ENCODE results near the gene KRT31. TPM values are rescaled to one million over a fixed set of nuclear protein-coding genes. Genes with fewer than 3 reads are reported as not detected.

KRT31 gene
- total RNA-seq, result not detected
- not detected for polyA plus RNA-seq

DNA sequence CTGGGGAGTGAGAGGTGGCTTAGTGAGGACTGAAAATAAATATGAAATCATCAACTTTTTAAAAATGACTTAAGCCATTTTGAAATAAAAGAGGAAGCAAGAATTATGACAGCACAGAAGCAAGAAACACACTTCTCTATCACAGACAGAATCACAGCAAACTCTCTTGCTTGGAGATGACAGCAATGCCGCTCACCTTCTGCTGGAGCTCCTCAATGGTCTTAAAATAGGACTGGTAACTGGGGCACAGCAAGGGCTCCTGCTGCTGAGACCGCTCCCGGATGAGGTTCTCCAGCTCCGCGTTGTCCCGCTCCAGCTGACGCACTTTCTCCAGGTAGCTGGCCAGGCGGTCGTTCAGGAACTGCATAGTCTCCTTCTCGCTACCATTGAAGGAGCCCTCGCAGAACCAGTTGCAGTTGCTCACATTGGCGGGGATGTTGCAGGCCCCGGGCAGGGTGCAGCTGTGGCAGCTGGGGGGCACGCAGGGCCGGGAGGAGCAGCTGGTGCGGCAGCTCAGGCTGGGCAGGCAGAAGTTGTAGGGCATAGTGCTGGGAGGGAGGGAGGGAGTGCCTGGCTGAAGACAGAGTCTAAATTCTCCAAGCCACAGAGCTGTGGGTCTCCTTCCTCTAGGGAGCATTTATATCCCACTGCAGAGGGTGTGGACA lies at the start of gene KRT31:
Gene KRT31 (minus strand): TSS at position 613 of the 665 bp plus-strand sequence. CDS start 69 bp downstream, at position 544.
- POLR2A ChIA-PET, result no interaction called here

DNA sequence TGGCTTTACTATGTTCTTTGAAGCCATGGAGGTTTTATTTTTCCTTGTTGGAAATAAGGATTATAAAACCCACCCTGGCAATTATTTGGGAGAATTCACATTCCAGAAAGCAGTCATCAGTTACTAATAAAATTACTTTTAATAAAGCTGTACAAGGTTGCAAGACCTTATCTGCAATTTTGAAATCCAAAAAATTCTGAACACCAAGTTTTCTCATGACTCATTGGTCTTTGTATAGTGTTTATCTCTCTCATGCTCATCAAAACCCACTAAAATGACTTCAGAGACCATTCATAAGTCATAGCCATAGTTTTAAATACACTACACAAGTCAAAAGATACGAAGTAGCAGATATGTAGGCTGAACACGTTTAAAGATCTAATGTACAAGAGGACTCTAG lies 49.4 kb upstream of the KRT31 start:
- Mint-ChIP-seq H3K36me3 (no peaks in the 10 kb centered on the region), H3K4me3 (no peak overlapping the region), H3K9me3 (no peaks in the 10 kb centered on the region), H3K4me1 (no peaks in the 10 kb centered on the region), H3K27ac (no peak overlapping the region), H3K27me3 (peaks cover 14 to 56% of the 10 kb centered on the region in 2 donors)
- Histone ChIP-seq H3K27ac (ENCODE audit: low read depth, low read length) (no peak overlapping the region), H3K4me3 (ENCODE audit: low read length) (no peak overlapping the region), H3K36me3 (ENCODE audit: insufficient read depth, low read length) (no peaks in the 10 kb centered on the region), H3K27me3 (ENCODE audit: insufficient read depth, low read length, poor library complexity, severe bottlenecking) (no peaks in the 10 kb centered on the region), H3K4me1 (ENCODE audit: insufficient read depth, low read length) (no peaks in the 10 kb centered on the region), H3K9me3 (ENCODE audit: low read length) (no peaks in the 10 kb centered on the region)
- ChIA-PET CTCF (no interaction called here), POLR2A (no interaction called here)
- DNase-seq, result no peak

More for the DNA sequence above, at the start of gene KRT31:
- Histone ChIP-seq H3K9me3 (ENCODE audit: low read length) (no peaks in the 10 kb centered on the region), H3K4me3 (ENCODE audit: low read length) (no peak within 1 kb of the TSS), H3K4me1 (ENCODE audit: insufficient read depth, low read length) (no peaks in the 10 kb centered on the region), H3K36me3 (ENCODE audit: insufficient read depth, low read length) (no peaks in the 10 kb centered on the region), H3K27ac (ENCODE audit: low read depth, low read length) (no peak within 1 kb of the TSS), H3K27me3 (ENCODE audit: insufficient read depth, low read length, poor library complexity, severe bottlenecking) (no peaks in the 10 kb centered on the region)
- peaks cover 5 to 28% of the 10 kb centered on the region in 2 donors for H3K27me3 Mint-ChIP-seq
- no peaks in the 10 kb centered on the region for H3K9me3 Mint-ChIP-seq
- no peak for DNase-seq
- CTCF ChIA-PET, result no interaction called here
- H3K27ac Mint-ChIP-seq, result no peak within 1 kb of the TSS
- peaks cover 0 to 4% (median 1%) of the 10 kb centered on the region in 3 donors for H3K36me3 Mint-ChIP-seq
- H3K4me3 Mint-ChIP-seq, result no peak within 1 kb of the TSS
- H3K4me1 Mint-ChIP-seq, result peaks cover 3 to 8% (median 5%) of the 10 kb centered on the region in 3 donors

DNA sequence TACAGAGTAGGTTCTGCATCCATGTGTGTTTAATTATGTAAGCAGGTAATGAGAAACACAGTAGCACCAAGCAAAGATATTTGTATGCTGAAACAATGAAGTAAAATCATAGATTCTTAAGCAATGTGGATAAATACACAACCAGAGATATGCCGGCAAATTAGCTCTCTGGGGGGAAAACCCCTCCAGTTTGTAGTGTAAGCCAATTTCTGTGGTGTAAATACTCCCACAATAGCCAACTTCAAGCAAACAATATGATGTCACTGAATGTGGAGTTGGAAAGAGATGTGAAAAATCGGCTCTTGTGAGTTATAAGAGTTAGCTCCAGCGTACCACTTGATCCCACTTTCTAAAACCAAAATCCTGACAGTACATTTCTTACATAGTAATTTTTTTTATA lies 47.2 kb upstream of the KRT31 start:
- Mint-ChIP-seq H3K27me3 (peaks cover 17 to 52% of the 10 kb centered on the region in 2 donors), H3K4me3 (no peak overlapping the region), H3K36me3 (no peaks in the 10 kb centered on the region), H3K27ac (no peak overlapping the region), H3K4me1 (no peaks in the 10 kb centered on the region), H3K9me3 (no peaks in the 10 kb centered on the region)
- CTCF ChIA-PET, result interaction anchor here (1.3 kb wide), 1 partner anchor 122 kb away, joined by 3 read pairs; no protein-coding TSS in a partner anchor
- H3K4me1 ChIP-seq (ENCODE audit: insufficient read depth, low read length), result no peaks in the 10 kb centered on the region
- no peaks in the 10 kb centered on the region for H3K27me3 ChIP-seq (ENCODE audit: insufficient read depth, low read length, poor library complexity, severe bottlenecking)
- no peak for DNase-seq
- no peak overlapping the region for H3K27ac ChIP-seq (ENCODE audit: low read depth, low read length)
- H3K4me3 ChIP-seq (ENCODE audit: low read length), result no peak overlapping the region
- POLR2A ChIA-PET, result no interaction called here
- H3K9me3 ChIP-seq (ENCODE audit: low read length), result no peaks in the 10 kb centered on the region
- no peaks in the 10 kb centered on the region for H3K36me3 ChIP-seq (ENCODE audit: insufficient read depth, low read length)

DNA sequence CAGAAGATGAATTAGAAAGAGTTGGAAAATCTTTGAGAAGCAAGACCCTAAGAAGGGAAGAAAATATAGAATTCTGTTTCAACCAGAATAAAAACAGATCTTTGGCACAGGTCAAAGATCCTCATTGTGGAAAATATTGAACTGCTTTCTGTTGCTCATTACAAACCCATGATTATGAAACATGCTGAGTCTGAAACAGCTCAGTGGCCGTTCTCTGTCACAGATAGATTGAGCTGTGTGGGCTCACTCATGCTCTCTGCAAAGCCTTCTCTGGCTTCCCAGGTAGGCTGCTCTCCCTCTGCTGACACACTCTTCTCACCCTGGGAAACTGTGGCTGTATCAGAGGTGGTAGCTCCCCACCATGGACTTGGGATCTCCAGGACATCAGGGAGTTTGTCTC lies 46.8 kb upstream of the KRT31 start:
- no peaks in the 10 kb centered on the region for H3K27me3 ChIP-seq (ENCODE audit: insufficient read depth, low read length, poor library complexity, severe bottlenecking)
- ChIA-PET CTCF (interaction anchor here (0.6 to 1.3 kb wide), 2 partner anchors 122 to 467 kb away, joined by 3 read pairs; no protein-coding TSS in a partner anchor), POLR2A (no interaction called here)
- H3K4me1 Mint-ChIP-seq, result no peaks in the 10 kb centered on the region
- H3K4me1 ChIP-seq (ENCODE audit: insufficient read depth, low read length), result no peaks in the 10 kb centered on the region
- H3K27ac Mint-ChIP-seq, result peak overlapping the region in 2 of 8 donors; percentile 66 to 84
- no peaks in the 10 kb centered on the region for H3K9me3 Mint-ChIP-seq
- H3K4me3 Mint-ChIP-seq, result no peak overlapping the region
- H3K27me3 Mint-ChIP-seq, result peaks cover 17 to 53% of the 10 kb centered on the region in 2 donors
- H3K36me3 Mint-ChIP-seq, result no peaks in the 10 kb centered on the region
- no peaks in the 10 kb centered on the region for H3K36me3 ChIP-seq (ENCODE audit: insufficient read depth, low read length)
- H3K27ac ChIP-seq (ENCODE audit: low read depth, low read length), result no peak overlapping the region
- no peak for DNase-seq
- H3K9me3 ChIP-seq (ENCODE audit: low read length), result no peaks in the 10 kb centered on the region
- no peak overlapping the region for H3K4me3 ChIP-seq (ENCODE audit: low read length)

DNA sequence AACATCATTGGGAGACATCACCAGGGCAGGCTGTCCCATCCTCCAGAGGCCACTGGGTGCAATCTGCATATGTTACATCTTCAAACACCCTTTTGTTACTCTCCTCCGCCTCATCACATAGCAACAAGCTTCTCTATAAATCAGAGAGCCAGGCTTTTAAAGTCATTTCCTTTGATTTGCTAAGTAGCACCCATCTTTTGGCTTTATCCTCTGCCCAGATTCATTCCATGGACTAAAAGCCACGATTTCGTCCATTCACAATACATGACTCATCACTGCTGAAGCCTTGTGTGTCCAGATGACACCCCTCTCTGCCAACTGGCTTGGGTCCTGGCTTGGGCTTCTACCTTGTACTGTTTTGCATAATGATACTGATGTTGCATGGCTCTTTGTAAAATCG lies 45.3 kb upstream of the KRT31 start:
- H3K4me3 Mint-ChIP-seq, result peak overlapping the region in 1 of 7 donors; percentile 27
- Histone ChIP-seq H3K9me3 (ENCODE audit: low read length) (no peaks in the 10 kb centered on the region), H3K36me3 (ENCODE audit: insufficient read depth, low read length) (no peaks in the 10 kb centered on the region), H3K27ac (ENCODE audit: low read depth, low read length) (no peak overlapping the region), H3K27me3 (ENCODE audit: insufficient read depth, low read length, poor library complexity, severe bottlenecking) (no peaks in the 10 kb centered on the region), H3K4me3 (ENCODE audit: low read length) (no peak overlapping the region), H3K4me1 (ENCODE audit: insufficient read depth, low read length) (no peaks in the 10 kb centered on the region)
- no peaks in the 10 kb centered on the region for H3K4me1 Mint-ChIP-seq
- no peak overlapping the region for H3K27ac Mint-ChIP-seq
- H3K9me3 Mint-ChIP-seq, result no peaks in the 10 kb centered on the region
- H3K36me3 Mint-ChIP-seq, result no peaks in the 10 kb centered on the region
- H3K27me3 Mint-ChIP-seq, result peaks cover 15 to 46% of the 10 kb centered on the region in 2 donors
- ChIA-PET CTCF (no interaction called here), POLR2A (no interaction called here)
- DNase-seq, result no peak

DNA sequence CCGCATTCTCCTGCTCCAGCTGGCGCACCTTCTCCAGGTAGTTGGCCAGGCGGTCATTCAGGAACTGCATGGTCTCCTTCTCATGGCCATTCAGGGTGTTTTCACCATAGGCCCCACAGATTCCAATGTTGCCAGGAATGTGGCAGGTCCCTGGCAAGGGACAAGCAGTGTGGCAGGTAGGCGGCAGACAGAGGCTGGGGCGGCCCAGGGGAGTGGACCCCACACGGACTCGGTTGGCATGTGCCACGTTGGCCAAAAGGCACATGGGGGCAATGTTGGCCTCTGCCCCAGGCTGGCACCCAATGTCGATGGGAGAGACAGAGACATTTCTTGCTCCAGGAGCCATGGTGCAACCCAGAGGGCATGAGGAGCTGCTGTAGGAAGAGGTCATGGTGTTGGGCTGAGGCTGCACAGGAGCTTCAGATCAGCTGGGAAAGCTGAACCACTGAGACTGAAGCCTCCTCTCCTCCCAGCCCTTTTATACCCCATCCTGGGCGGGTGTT lies 43.2 kb upstream of the KRT31 start, which contains the start of gene KRT38:
Gene KRT38 (minus strand): TSS at position 453 of the 503 bp plus-strand sequence. CDS start 62 bp downstream, at position 391.
- DNase-seq, result no peak
- H3K9me3 ChIP-seq (ENCODE audit: low read length), result no peaks in the 10 kb centered on the region
- no peak within 1 kb of the TSS for H3K27ac ChIP-seq (ENCODE audit: low read depth, low read length)
- no peak within 1 kb of the TSS for H3K4me3 ChIP-seq (ENCODE audit: low read length)
- H3K27ac Mint-ChIP-seq, result peak within 1 kb of the TSS in 1 of 8 donors; percentile 75
- ChIA-PET CTCF (no interaction called here), POLR2A (no interaction called here)
- H3K4me1 Mint-ChIP-seq, result no peaks in the 10 kb centered on the region
- no peaks in the 10 kb centered on the region for H3K36me3 ChIP-seq (ENCODE audit: insufficient read depth, low read length)
- H3K27me3 Mint-ChIP-seq, result peaks cover 10 to 47% of the 10 kb centered on the region in 2 donors
- no peaks in the 10 kb centered on the region for H3K36me3 Mint-ChIP-seq
- no peaks in the 10 kb centered on the region for H3K4me1 ChIP-seq (ENCODE audit: insufficient read depth, low read length)
- no peaks in the 10 kb centered on the region for H3K27me3 ChIP-seq (ENCODE audit: insufficient read depth, low read length, poor library complexity, severe bottlenecking)
- no peaks in the 10 kb centered on the region for H3K9me3 Mint-ChIP-seq
- H3K4me3 Mint-ChIP-seq, result no peak within 1 kb of the TSS

DNA sequence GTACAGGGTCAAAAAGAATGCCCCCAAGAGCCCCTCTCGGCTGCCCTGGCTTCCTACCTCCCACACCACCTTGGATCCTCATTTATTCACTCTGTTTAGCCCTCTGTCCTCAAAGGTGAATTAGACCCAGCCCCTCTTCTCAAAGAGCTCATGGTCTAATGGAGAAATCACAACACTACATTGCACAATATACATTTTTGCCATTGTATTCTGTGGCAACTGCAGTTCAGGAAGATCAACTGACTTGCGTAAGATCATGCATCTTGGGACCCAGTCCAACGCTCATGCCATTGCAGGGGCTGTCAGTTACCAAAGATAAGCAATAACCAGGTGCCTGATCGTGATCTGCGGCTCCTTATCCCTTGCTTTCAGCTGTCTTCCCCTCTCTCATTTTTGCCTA lies 42.0 kb upstream of the KRT31 start:
- CTCF ChIA-PET, result no interaction called here
- Histone ChIP-seq H3K4me3 (ENCODE audit: low read length) (no peak overlapping the region), H3K9me3 (ENCODE audit: low read length) (no peaks in the 10 kb centered on the region), H3K4me1 (ENCODE audit: insufficient read depth, low read length) (no peaks in the 10 kb centered on the region), H3K27me3 (ENCODE audit: insufficient read depth, low read length, poor library complexity, severe bottlenecking) (no peaks in the 10 kb centered on the region), H3K36me3 (ENCODE audit: insufficient read depth, low read length) (no peaks in the 10 kb centered on the region), H3K27ac (ENCODE audit: low read depth, low read length) (no peak overlapping the region)
- H3K4me3 Mint-ChIP-seq, result no peak overlapping the region
- DNase-seq, result no peak
- POLR2A ChIA-PET, result no interaction called here
- H3K27me3 Mint-ChIP-seq, result peaks cover 10 to 40% of the 10 kb centered on the region in 2 donors
- peaks cover 0 to 3% (median 0%) of the 10 kb centered on the region in 3 donors for H3K4me1 Mint-ChIP-seq
- no peaks in the 10 kb centered on the region for H3K36me3 Mint-ChIP-seq
- H3K27ac Mint-ChIP-seq, result no peak overlapping the region
- H3K9me3 Mint-ChIP-seq, result no peaks in the 10 kb centered on the region

DNA sequence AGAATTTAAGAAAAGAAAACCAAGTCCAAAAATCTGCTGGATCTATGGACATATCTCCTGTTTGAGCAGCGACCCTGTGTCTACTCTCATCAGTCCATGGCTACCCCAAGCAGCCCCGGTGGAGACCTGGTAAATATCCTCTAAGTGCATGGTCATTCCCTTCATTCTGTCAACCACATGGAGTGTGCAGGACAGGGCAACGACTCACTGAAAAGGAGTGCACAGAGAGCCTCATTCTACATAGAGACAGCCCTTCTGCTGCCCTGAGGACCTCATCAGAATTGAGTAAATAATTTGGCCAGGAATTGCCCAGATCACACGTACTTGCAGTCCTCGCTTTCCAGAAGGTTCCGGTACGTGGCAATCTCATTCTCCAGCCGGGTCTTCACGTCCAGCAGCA lies 40.4 kb upstream of the KRT31 start:
- DNase-seq, result no peak
- ChIA-PET CTCF (no interaction called here), POLR2A (no interaction called here)
- Mint-ChIP-seq H3K27ac (no peak overlapping the region), H3K4me1 (peaks cover 0 to 3% (median 0%) of the 10 kb centered on the region in 3 donors), H3K4me3 (no peak overlapping the region), H3K36me3 (no peaks in the 10 kb centered on the region), H3K27me3 (peaks cover 9 to 31% of the 10 kb centered on the region in 2 donors), H3K9me3 (no peaks in the 10 kb centered on the region)
- Histone ChIP-seq H3K4me1 (ENCODE audit: insufficient read depth, low read length) (no peaks in the 10 kb centered on the region), H3K36me3 (ENCODE audit: insufficient read depth, low read length) (no peaks in the 10 kb centered on the region), H3K4me3 (ENCODE audit: low read length) (no peak overlapping the region), H3K27me3 (ENCODE audit: insufficient read depth, low read length, poor library complexity, severe bottlenecking) (no peaks in the 10 kb centered on the region), H3K9me3 (ENCODE audit: low read length) (no peaks in the 10 kb centered on the region), H3K27ac (ENCODE audit: low read depth, low read length) (no peak overlapping the region)
